H54 (cell line): ENCODE data around the gene POLR3E.

Experiments used
- DNase-seq: peaks from one replicate; pipeline ENCODE4 v3.0.0; 2011; ENCODE audit warnings: low spot score, mixed read lengths; ENCODE audit not compliant: insufficient read length
- FAIRE-seq: peaks from 3 replicates; lab custom pipeline; 2011; peaks lifted over from hg19 to GRCh38; lab: Jason Lieb, UNC
- POLR2A ChIP-seq: IDR thresholded peaks from 2 replicates; pipeline ENCODE4 v1.6.1; 2011; ENCODE audit warnings: low read depth, mild to moderate bottlenecking, low read length

Gene POLR3E

DNA sequence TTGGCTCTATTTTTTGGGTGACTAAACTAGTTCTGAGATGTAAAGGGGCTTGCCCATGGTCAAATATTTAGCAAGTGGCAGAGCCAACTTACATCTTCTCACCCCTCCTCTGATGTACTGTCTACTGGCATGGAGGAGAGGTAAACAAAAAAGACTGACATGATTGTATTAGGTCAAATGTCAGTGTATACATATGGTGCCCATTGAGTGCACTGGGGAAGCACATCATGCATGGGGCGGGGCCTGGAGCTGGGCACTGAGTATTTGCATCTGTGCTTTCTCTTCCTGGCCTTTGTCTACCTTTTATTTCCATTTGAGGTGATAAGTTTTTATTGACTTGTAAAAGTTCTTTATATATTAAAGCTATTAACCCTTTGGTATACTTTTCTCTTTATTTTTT, 22.3 kb upstream of the POLR3E start:
- TF ChIP-seq POLR2A, result no peak
- no peak for DNase-seq
- FAIRE-seq, result no peak

- no peak for DNase-seq
- no peak for TF ChIP-seq POLR2A
- FAIRE-seq, result no peak
Measured at GRCh38 chr16:22278441-22279230, 18.6 kb upstream of the POLR3E start.

GRCh38 chr16:22282254-22282892, 14.8 kb upstream of the POLR3E start:
- no peak for TF ChIP-seq POLR2A
- DNase-seq (no peak), FAIRE-seq (no peak)

DNA sequence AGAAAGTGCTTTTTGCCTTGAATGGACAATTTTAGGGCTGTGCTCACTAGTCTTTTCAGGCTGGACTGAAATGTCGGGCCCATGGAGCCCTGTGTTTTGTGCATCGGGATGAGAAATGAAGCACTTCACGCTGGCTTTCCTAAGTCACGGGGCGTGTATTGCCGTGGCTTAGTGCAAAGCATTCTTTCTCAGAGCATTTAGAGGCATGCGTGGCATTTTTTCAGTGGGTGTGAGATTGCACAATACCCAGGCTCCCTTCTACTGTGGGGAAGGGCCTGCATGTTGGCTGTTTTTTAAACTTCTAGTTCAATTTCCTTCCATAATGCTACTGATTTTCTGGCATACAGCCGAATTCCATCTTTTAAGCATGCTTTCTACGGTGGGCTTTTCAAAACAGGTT, 12.6 kb upstream of the POLR3E start:
- no peak for DNase-seq
- FAIRE-seq, result no peak
- TF ChIP-seq POLR2A, result no peak

- no peak for TF ChIP-seq POLR2A
- FAIRE-seq, result no peak
- no peak for DNase-seq
Measured at GRCh38 chr16:22285080-22285479, 12.1 kb upstream of the POLR3E start.

- TF ChIP-seq POLR2A, result no peak
Measured at GRCh38 chr16:22291020-22291419, 6.2 kb upstream of the POLR3E start.

DNA sequence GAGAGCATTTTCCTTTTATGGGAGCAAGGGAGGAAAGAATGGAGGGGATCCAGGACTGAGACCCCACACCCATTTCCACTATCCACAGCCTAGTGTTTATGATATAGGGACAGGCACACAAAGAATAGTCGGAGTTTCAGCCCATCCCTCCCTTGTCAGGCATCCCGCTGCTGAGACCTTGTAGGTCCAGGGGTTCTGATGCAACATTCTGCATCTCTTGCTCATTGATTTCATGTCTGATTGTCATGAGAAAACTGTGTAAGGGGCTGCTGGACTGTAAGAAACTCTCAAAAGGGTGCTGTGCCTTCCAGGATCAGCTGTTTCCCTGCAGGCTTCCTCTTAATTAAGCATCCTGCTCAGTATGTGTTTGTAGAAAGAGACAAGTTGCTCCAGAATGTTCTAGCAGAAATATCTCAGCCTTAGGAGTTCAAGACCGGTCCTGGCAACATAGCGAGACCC, 5.3 kb upstream of the POLR3E start:
- FAIRE-seq (no peak), DNase-seq (no peak)
- TF ChIP-seq POLR2A, result no peak

More at GRCh38 chr16:22291020-22291419, 6.2 kb upstream of the POLR3E start:
- no peak for FAIRE-seq
- no peak for DNase-seq

- TF ChIP-seq POLR2A, result no peak
- FAIRE-seq, result no peak
Measured at GRCh38 chr16:22292320-22292719, 4.9 kb upstream of the POLR3E start.

DNA sequence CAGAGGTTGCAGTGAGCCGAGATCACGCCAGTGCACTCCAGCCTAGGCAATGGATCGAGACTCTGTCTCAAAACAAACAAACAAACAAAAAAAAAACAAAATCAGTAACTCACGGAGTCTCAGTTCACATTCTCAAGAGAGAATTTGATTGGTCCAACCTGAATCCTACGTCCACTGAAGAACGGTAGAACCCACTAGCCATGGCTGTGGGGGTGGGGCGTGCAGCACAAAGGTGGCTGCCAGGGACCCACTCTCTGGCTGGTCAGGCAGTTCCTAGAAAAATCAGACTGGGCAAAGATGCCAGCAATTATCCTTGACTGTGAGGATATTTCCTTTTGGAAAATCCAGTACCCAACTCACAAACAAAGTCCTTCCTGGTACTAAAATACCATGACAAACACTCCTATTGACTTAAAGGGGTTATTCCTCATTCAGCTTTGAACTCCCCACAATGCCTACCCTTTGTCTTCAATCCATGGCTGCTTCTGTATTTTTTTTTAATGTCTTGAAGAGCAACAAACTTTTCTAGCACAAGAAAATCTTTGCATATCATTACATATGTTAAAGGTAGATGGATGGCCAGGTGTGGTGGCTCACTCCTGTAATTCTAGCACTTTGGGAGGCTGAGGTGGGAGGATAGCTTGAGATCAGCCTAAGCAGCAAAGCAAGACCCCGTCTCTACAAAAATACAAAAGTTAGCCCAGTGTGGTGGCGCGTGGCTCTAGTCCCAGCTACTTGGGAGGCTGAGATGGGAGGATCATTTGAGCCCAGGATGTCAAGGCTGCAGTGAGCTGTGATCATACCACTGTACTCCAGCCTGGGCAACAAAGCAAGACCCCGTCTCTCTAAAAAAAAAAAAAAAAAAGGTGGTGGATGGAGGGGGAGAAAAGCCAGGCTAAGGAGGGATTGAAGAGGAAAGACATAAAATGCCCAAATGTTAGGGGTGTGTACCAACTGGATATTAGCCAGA, 3.8 kb upstream of the POLR3E start:
- TF ChIP-seq POLR2A, result no peak
- no peak for FAIRE-seq
- no peak for DNase-seq

More at GRCh38 chr16:22292320-22292719, 4.9 kb upstream of the POLR3E start:
- no peak for DNase-seq

GRCh38 chr16:22296225-22297113, 740 bp upstream of the POLR3E start:
- no peak for TF ChIP-seq POLR2A
- peak; percentile 34 for DNase-seq
- FAIRE-seq, result no peak

DNA sequence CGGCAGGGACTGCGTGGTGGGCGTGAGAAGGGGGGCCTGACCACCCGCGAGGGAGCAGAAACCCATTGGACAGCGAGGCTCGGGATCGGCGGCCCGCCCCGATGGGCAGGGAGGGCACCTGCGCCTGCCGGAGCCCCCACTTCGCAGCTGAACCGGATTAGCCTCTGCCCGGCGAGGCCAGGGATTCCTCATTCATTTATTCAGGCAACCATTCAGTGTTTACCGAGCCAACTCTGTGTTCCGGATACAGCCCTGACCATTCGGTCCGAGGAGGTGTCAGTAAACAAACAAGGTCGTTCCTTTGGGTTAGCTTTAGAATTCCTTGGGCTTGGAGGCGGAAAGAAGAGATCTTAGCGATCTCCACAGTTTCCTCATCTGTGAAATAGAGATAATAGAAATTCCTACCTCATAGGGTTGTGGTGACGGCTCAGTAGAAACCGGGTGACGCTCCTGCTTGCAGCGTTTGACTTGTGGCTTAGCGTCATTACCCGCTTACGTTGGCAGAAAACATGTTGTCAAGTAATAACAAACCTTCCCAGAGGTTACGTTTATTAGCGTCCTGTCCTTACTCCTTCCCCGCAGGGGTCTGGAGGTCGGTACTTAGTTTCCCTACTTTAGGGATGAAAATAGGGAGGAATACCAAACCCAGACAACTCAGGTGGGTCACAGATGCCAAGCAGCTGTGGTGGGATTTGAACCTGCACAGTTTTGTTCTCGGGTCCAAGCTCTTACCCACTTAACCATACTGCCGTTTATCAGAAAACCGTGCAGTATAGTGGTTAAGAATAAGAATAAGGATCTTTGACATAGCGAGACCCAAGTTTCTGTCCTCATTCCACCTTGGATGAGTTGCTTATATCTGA, 893 bp downstream of the POLR3E start:
- FAIRE-seq, result peak; percentile 79
- no peak for TF ChIP-seq POLR2A
- peak; percentile 81 for DNase-seq

- FAIRE-seq (no peak), DNase-seq (no peak)
- TF ChIP-seq POLR2A, result no peak
Measured at GRCh38 chr16:22299036-22299435, 1.8 kb downstream of the POLR3E start.
